IMR-90 (cell line): ENCODE data around the gene CRTC1. TPM values are rescaled to one million over a fixed set of nuclear protein-coding genes. Genes with fewer than 3 reads are reported as not detected.
"Not testable (repeated sequence)": the region's sequence is repeated elsewhere in the genome, so short reads cannot be mapped to it uniquely, and the experiment has no call there.

Source experiments
- ATAC-seq: fragments of 200-7000 bp; cut with Tn5 transposase; 2 replicates; pipeline ENCODE4 v1.9.1; 2020; ENCODE audit warnings: low read depth, mild to moderate bottlenecking, moderate library complexity
- BruUV-seq: library from RNA; stranded (reverse); fragments of 400-500 nt; replicated peaks from 2 replicates; lab custom pipeline; 2021; lab: Mats Ljungman, UMichigan
- CTCF ChIA-PET: fragments of 300-600 bp; formaldehyde crosslinking; extraction: SDS; loops from one replicate; lab custom pipeline; 2021; ENCODE audit warnings: antibody characterized with exemption; lab: Yijun Ruan, JAX
- POLR2A ChIA-PET: fragments of 300-600 bp; sonication (Branson Sonifier 250); formaldehyde crosslinking; loops from one replicate; lab custom pipeline; 2022; ENCODE audit warnings: antibody characterized with exemption; ENCODE audit not compliant: unreplicated experiment; lab: Charles Lee
- DNase-seq: peaks from one replicate; pipeline ENCODE4 v3.0.0; 2013
- H2AFZ ChIP-seq: replicated peaks from 2 replicates; pipeline ENCODE3; 2013; ENCODE audit warnings: low read length, mild to moderate bottlenecking; ENCODE audit not compliant: poor library complexity
- H2AK5ac ChIP-seq: 2 replicates; pipeline ENCODE4 v1.6.1; 2013; ENCODE audit warnings: low read depth, low read length, inconsistent platforms
- H2AK9ac ChIP-seq: replicated peaks from 2 replicates; pipeline ENCODE3; 2013; ENCODE audit warnings: mild to moderate bottlenecking, low read depth, low read length, moderate library complexity; ENCODE audit not compliant: poor library complexity
- H2BK120ac ChIP-seq: 2 replicates; pipeline ENCODE4 v1.6.1; 2013; ENCODE audit warnings: low read depth, low read length, inconsistent platforms
- H2BK15ac ChIP-seq: 3 replicates; pipeline ENCODE4 v1.6.1; 2013; ENCODE audit warnings: low read depth, low read length, inconsistent platforms
- H2BK20ac ChIP-seq: 2 replicates; pipeline ENCODE4 v1.6.1; 2013; ENCODE audit warnings: low read depth, mild to moderate bottlenecking, inconsistent platforms, low read length, moderate library complexity
- H2BK5ac ChIP-seq: 2 replicates; pipeline ENCODE4 v1.6.1; 2013; ENCODE audit warnings: mild to moderate bottlenecking, low read depth, low read length, inconsistent platforms; ENCODE audit not compliant: poor library complexity, severe bottlenecking
- H3K14ac ChIP-seq: replicated peaks from 2 replicates; pipeline ENCODE4 v1.6.1; 2013; ENCODE audit warnings: low read depth, low read length, inconsistent platforms
- H3K18ac ChIP-seq: 2 replicates; pipeline ENCODE4 v1.6.1; 2013; ENCODE audit warnings: low read depth, low read length, control low read depth
- H3K23ac ChIP-seq: 2 replicates; pipeline ENCODE4 v1.6.1; 2013; ENCODE audit warnings: low read depth, low read length, inconsistent platforms
- H3K27ac ChIP-seq: 2 replicates; pipeline ENCODE4 v1.5.1; 2013; ENCODE audit warnings: mild to moderate bottlenecking, control low read depth, low read length; ENCODE audit not compliant: insufficient read depth
- H3K27me3 ChIP-seq: 2 replicates; pipeline ENCODE4 v1.6.1; 2013; ENCODE audit warnings: low read length; ENCODE audit not compliant: control insufficient read depth, insufficient read depth
- H3K36me3 ChIP-seq: 2 replicates; pipeline ENCODE4 v1.6.1; 2013; ENCODE audit warnings: low read length, mixed read lengths; ENCODE audit not compliant: control insufficient read depth, insufficient read depth
- H3K4ac ChIP-seq: 2 replicates; pipeline ENCODE4 v1.6.1; 2013; ENCODE audit warnings: low read depth, low read length, inconsistent platforms
- H3K4me1 ChIP-seq: 2 replicates; pipeline ENCODE4 v1.6.1; 2013; ENCODE audit warnings: low read length, mixed read lengths; ENCODE audit not compliant: control insufficient read depth, insufficient read depth
- H3K4me2 ChIP-seq: 2 replicates; pipeline ENCODE4 v1.6.1; 2013; ENCODE audit warnings: low read depth, mild to moderate bottlenecking, control low read depth, low read length, moderate library complexity
- H3K4me3 ChIP-seq: 2 replicates; pipeline ENCODE4 v1.5.1; 2013; ENCODE audit warnings: low read depth, mild to moderate bottlenecking, control low read depth, low read length, moderate library complexity; ENCODE audit not compliant: insufficient read depth
- H3K56ac ChIP-seq: 2 replicates; pipeline ENCODE4 v1.6.1; 2013; ENCODE audit warnings: low read length, inconsistent platforms; ENCODE audit not compliant: insufficient read depth; ENCODE audit errors: extremely low read depth
- H3K79me1 ChIP-seq, 2 experiments: 2 replicates each; pipeline ENCODE4 v1.6.1; 2013; ENCODE audit warnings: low read length in 2 of 2, inconsistent platforms in 1 of 2, low read depth in 1 of 2
- H3K9ac ChIP-seq: 2 replicates; pipeline ENCODE4 v1.6.1; 2013; ENCODE audit warnings: low read depth, low read length, control low read depth
- H3K9me1 ChIP-seq: 2 replicates; pipeline ENCODE4 v1.6.1; 2013; ENCODE audit warnings: low read length, inconsistent platforms; ENCODE audit not compliant: insufficient read depth
- H3K9me3 ChIP-seq: 2 replicates; pipeline ENCODE4 v1.6.1; 2013; ENCODE audit warnings: low read length; ENCODE audit not compliant: control insufficient read depth, insufficient read depth
- H4K20me1 ChIP-seq: 2 replicates; pipeline ENCODE4 v1.6.1; 2013; ENCODE audit warnings: low read length, inconsistent platforms; ENCODE audit not compliant: insufficient read depth
- H4K5ac ChIP-seq: 2 replicates; pipeline ENCODE4 v1.6.1; 2013; ENCODE audit warnings: mild to moderate bottlenecking, low read depth, low read length, control low read depth
- H4K8ac ChIP-seq, 2 experiments: 2 replicates each; pipeline ENCODE4 v1.6.1; 2013; ENCODE audit warnings: low read depth in 2 of 2, low read length in 2 of 2, control low read depth in 1 of 2, inconsistent platforms in 1 of 2
- H4K91ac ChIP-seq: 2 replicates; pipeline ENCODE4 v1.6.1; 2013; ENCODE audit warnings: low read depth, low read length, inconsistent platforms; ENCODE audit not compliant: insufficient read depth
- WGBS, 2 experiments: methylation state at CpG; one replicate each; pipeline versions ENCODE4 v1.1.5 to v1.1.7; 2013; ENCODE audit warnings: missing lambda C conversion rate in 2 of 2; ENCODE audit not compliant: insufficient read length in 1 of 2; ENCODE audit errors: extremely low coverage in 2 of 2; 5-methylcytosine and 5-hydroxymethylcytosine counted together
- dilution Hi-C: fragments of 300-500 bp; cut with HindIII; formaldehyde crosslinking; loops from one replicate; pipeline ENCODE4 v1.14.3; 2018; ENCODE audit warnings: low sequenced_read_pairs; ENCODE audit not compliant: unreplicated experiment
- in situ Hi-C: fragments of 300-500 bp; cut with MboI; formaldehyde crosslinking; loops from 3 replicates; pipeline ENCODE4 v1.14.3; 2019; ENCODE audit warnings: low sequenced_read_pairs, inconsistent platforms, mixed read lengths
- intact Hi-C: fragments of 100-400 bp; cut with micrococcal nuclease; formaldehyde crosslinking; loops from 2 replicates; pipeline ENCODE4 v1.10.0; 2022
- polyA plus RNA-seq, 3 experiments: library from polyadenylated mRNA; depleted of rRNA; stranded (reverse); fragments of >200 nt; gene quantifications; 2 replicates each; pipeline ENCODE4 v1.2.3, GENCODE V29; 2012; ENCODE audit warnings: low replicate concordance in 1 of 3
- total RNA-seq: library from RNA; depleted of rRNA; stranded (reverse); fragments of >200 nt; gene quantifications from 2 replicates; pipeline ENCODE4 v1.2.3, GENCODE V29; 2012

Gene CRTC1
- total and polyA plus RNA-seq, 2 of the 4 experiments (the other 2 are of a cell fraction) = 0.18 to 5.7 TPM

DNA sequence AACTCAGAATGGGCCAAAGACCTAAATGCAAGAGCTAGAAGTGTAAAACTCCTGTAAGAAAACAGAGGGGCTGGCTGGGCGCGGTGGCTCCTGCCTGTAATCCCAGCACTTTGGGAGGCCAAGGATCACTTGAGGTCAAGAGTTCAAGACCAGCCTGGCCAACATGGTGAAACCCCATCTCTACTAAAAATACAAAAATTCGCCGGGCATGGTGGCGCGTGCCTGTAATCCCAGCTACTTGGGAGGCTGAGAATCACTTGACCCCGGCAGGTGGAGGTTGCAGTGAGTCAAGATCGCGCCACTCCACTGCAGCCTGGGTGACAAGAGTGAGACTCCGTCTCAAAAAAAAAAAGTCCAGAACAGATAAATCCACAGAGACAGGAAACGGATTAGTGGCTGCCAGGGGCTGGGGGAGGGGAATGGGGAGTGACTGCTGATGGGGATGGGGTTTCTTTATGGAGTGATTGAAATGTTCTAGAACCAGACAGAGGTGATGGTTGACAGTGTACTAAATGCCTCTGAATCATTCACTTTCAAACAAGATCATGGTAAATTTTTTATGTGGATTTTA is 50.4 kb downstream of the CRTC1 start:
- H2BK5ac ChIP-seq, H2BK20ac ChIP-seq, H3K14ac ChIP-seq, intact Hi-C loops, BruUV-seq, H3K18ac ChIP-seq, H3K4ac ChIP-seq, H4K5ac ChIP-seq, H2AK9ac ChIP-seq, H3K9me3 ChIP-seq, DNase-seq, H2BK15ac ChIP-seq, H4K91ac ChIP-seq, H4K8ac ChIP-seq, H3K27me3 ChIP-seq, H3K4me3 ChIP-seq, H2BK120ac ChIP-seq, ATAC-seq, in situ Hi-C loops, H3K23ac ChIP-seq, H3K9me1 ChIP-seq, H3K36me3 ChIP-seq, H3K56ac ChIP-seq, H2AK5ac ChIP-seq, H3K9ac ChIP-seq, H2AFZ ChIP-seq, POLR2A ChIA-PET, dilution Hi-C loops: not testable (repeated sequence)
- Histone ChIP-seq H3K4me1 (peaks cover 11% of the 10 kb centered on the region; the same call in 1 of the 2 replicates), H3K79me1 (peaks cover 0 to 20% of the 10 kb centered on the region in 2 experiments; a peak in 2 of 4 replicates), H3K27ac (peak overlapping the region; percentile 4; the same call in 1 of the 2 replicates), H3K4me2 (peak overlapping the region; percentile 32; the same call in 1 of the 2 replicates), H4K20me1 (peaks cover 41% of the 10 kb centered on the region)
- WGBS, 2 experiments = no CpG with 5 or more reads among the region's 11 CpGs
- CTCF ChIA-PET = interaction anchor here (0.7 kb wide), 1 partner anchor 73 kb away, joined by 3 read pairs; no protein-coding TSS in a partner anchor
